ENCODE data around the gene IRGQ. TPM values are rescaled to one million over a fixed set of nuclear protein-coding genes. Genes with fewer than 3 reads are reported as not detected.
"Not testable (repeated sequence)": the region's sequence is repeated elsewhere in the genome, so short reads cannot be mapped to it uniquely, and the experiment has no call there.

The IRGQ gene
- total RNA-seq, 1 experiment from 2014 or later: 13.3 TPM

DNA sequence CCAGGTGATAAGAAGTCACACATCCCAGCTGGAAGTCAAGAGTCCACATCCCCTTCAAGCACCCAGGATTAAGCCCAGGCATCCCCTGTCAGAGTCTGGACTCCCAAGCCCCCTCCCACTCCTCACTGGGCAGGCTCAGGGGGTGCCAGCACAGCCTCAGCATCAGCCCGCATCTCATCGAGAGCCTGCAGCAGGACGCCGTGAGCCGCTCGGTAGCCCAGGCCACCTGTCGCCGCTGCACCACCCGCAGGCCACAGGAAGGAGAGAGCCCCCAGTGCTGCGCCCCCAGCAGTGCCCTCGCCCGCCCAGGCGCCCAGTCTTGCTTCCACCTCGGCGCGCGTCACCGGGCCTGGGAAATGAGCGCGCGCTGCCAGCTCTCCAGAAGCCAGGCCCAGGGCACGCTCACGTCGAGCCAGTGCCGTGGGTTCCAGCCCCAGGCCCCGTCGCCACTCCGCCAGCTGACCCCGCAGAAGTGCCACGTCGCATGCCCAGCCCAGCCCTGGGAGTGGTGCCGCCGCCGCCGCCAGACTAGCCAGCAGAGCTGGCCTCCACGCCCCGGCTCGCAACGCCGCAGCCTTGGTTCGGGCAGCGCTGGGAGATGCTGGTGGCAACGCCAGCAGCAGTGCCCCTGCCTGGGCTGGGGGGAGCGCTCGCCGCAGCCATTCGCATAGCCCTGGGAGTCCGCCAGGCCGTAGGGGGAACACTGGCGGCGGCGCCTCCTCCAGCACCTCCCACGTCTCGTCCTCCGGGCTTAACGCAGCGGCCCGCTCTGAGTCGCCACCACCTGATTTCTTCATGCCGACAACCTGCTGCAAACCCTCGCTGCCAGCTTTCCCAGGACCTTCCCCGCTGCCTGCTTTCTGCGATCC lies 3.8 kb downstream of the IRGQ start:
- Histone ChIP-seq H3K27me3 (no peaks in the 10 kb centered on the region), H3K36me3 (peaks cover 45% of the 10 kb centered on the region), H3K4me3 (no peak overlapping the region), H3K9me3 (no peaks in the 10 kb centered on the region)
- DNase-seq: no peak

DNA sequence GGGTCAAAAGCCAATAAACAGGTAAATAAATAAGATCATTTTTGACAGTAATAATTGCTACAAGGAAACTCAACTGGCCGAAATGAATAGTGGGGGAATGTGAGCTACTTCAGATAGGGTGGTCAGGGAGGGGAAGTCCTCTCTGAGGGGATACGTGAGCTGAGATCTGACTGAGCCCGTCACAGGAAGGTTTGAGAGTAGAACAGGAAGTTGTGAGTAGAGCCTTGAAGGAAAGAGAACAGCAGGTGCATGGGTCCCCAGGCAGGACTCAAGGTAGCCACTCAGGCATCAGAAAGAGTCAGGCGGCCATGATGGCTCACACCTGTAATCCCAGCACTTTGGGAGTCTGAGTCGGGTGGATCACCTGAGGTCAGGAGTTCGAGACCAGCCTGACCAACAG lies 6.3 kb downstream of the IRGQ start:
- peaks cover 51% of the 10 kb centered on the region for H3K36me3 ChIP-seq
- no peaks in the 10 kb centered on the region for H3K9me3 ChIP-seq
- DNase-seq: no peak
- no peak overlapping the region for H3K4me3 ChIP-seq
- no peaks in the 10 kb centered on the region for H3K27me3 ChIP-seq

DNA sequence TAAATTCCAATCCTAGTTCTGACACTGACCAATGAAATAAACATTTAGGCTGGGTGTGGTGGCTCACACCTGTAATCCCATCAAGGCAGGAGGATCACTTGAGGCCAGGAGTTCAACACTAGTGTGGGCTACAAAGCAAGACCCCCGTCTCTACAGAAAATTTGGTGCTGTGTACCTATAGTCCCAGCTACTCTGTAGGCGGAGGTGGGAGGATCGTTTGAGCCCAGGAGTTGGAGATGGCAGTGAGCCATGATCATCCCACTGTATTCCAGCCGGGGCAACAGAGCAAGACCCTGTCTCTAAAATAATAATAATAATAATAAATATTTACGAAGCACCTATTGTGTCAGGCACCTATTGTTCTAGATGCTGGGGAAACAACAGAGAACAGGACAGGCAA lies 6.7 kb downstream of the IRGQ start:
- no peak for DNase-seq
- Histone ChIP-seq H3K4me3 (no peak overlapping the region), H3K36me3 (peaks cover 47% of the 10 kb centered on the region), H3K9me3 (no peaks in the 10 kb centered on the region), H3K27me3 (no peaks in the 10 kb centered on the region)

GRCh38 chr19:43587029-43587428 lies 8.9 kb downstream of the IRGQ start:
- H3K9me3 ChIP-seq, H3K27me3 ChIP-seq, H3K4me3 ChIP-seq, DNase-seq: not testable (repeated sequence)
- peaks cover 27% of the 10 kb centered on the region for H3K36me3 ChIP-seq

DNA sequence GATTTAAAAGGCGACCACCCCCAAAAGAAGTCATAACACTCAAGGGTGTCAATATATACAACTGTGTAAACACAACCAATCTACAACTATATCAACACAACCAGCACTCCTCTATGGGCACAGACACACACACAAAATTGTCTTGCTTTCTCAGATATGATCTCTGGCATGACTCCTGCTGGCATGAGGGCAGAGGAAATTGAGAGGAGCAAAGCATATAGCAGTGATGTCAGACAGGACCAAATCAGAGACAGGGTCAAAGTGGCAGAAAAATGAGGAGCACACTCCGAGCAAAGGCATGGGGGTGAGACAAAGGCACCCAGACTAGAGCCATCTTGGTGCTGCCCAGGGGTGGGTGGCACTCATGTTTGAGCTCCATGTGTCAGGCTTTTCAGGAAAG lies 9.6 kb downstream of the IRGQ start:
- Histone ChIP-seq H3K27me3 (no peaks in the 10 kb centered on the region), H3K9me3 (no peaks in the 10 kb centered on the region), H3K4me3 (no peak overlapping the region), H3K36me3 (peaks cover 26% of the 10 kb centered on the region)
- no peak for DNase-seq

GRCh38 chr19:43584484-43584883 lies 11.4 kb downstream of the IRGQ start:
- Histone ChIP-seq H3K4me3 (no peak overlapping the region), H3K36me3 (peaks cover 19% of the 10 kb centered on the region), H3K27me3 (no peaks in the 10 kb centered on the region), H3K9me3 (no peaks in the 10 kb centered on the region)
- no peak for DNase-seq

DNA sequence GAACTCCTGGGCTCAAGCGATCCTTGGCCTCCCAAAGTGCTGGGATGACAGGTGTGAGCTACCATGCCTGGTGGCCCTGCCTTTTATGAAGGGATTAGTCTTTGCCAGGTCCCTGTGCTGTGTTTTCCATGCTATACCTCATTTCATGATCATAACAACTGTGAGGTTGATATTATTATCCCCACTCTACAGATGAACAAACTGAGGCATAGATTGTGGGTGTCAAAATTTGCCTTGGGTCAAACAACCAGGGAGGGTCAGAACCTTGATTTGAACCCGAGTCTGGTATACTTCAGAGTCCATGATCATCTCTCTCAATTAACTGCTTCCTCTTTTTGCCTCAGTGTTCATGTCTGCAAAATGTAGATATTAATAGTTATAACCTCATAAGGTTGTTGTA lies 13.4 kb downstream of the IRGQ start:
- no peaks in the 10 kb centered on the region for H3K27me3 ChIP-seq
- H3K9me3 ChIP-seq: no peaks in the 10 kb centered on the region
- no peak overlapping the region for H3K4me3 ChIP-seq
- H3K36me3 ChIP-seq: peaks cover 12% of the 10 kb centered on the region
- DNase-seq: no peak

DNA sequence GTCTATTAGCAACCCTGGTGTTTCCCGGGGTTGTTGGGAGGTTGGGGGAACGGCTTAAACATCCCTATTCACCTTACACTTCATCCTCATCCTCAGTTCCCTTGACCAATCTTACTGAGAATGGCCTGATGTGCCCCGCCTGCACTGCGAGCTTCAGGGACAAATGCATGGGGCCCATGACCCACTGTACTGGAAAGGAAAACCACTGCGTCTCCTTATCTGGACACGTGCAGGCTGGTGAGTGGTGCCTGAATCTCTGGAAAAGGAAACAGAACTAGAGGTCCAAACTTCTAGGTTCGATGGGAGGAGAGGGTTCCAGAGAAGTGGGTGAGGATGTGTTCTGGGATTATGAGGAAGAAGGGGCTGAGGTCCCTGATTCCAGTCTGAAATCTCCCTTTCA lies 14.5 kb downstream of the IRGQ start:
- DNase-seq: no peak
- H3K4me3 ChIP-seq: no peak overlapping the region

DNA sequence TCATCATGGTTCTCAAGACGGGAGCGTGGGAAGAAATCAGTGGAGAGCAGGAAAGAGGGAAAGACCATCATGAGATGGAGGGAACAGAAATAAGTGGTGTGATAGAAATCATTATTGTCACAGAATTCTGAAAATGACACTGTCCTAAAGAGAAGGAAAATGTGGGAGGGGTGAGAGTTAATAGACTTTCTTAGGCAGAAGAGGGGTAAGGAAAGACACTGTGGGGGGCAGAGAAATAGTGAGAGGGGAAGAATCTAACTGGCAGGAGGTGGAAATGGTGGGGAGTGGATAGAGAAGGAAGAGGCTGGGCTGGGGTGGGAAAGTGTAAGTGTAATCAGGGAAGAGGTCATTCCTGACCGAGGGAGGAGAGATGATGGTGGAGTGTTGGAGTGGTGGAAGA lies 17.1 kb downstream of the IRGQ start:
- Histone ChIP-seq H3K9me3 (no peaks in the 10 kb centered on the region), H3K27me3 (no peaks in the 10 kb centered on the region), H3K4me3 (no peak overlapping the region), H3K36me3 (peaks cover 9% of the 10 kb centered on the region)
- DNase-seq: no peak

More for the DNA sequence above, 14.5 kb downstream of the IRGQ start:
- Histone ChIP-seq H3K9me3 (no peaks in the 10 kb centered on the region), H3K27me3 (no peaks in the 10 kb centered on the region), H3K36me3 (peaks cover 3% of the 10 kb centered on the region; the same call in 1 of the 2 replicates)

DNA sequence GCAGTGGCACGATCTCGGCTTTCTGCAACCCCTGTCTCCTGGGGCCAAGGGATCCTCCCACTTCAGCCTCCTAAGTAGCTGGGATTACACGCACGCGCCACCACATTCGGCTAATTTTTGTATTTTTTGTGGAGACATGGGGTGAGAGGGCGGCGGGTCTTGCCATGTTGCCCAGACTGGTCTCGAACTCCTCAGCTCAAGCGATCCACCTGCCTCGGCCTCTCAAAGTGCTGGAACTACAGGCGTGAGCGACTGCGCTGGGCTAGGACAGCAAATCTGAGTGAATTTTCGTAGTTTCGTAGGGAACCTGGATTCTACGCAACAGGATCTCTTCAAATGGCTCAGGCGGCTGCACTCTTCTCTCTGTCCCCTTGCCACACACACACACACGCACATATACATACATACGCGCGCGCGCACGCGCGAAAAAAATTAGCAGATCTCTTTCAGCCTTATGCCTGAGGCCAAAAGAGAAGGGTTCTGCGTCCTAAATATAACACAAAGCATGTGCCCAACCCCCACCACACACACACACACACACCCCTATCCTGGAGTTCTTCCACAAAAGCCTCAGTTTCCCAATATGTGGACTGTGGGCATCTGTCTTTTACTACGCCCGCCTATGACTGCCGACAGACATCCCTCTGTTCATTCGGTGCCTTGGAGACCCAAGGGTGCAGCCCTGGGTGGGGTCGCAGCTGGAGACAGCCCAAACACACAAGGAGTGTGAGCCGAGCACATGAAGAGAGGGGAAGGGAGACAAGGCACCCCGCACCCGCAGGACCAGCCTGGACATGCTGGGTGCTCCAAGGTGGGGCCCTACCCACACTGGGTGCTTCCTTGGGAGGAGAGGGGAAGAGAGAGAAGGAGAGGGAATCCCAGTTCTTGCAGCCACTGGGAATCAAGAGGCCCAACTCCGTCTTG lies 19.7 kb downstream of the IRGQ start:
- H3K9me3 ChIP-seq: no peaks in the 10 kb centered on the region
- peaks cover 31% of the 10 kb centered on the region for H3K36me3 ChIP-seq
- DNase-seq: no peak
- H3K27me3 ChIP-seq: no peaks in the 10 kb centered on the region
- H3K4me3 ChIP-seq: peak overlapping the region; percentile 96

DNA sequence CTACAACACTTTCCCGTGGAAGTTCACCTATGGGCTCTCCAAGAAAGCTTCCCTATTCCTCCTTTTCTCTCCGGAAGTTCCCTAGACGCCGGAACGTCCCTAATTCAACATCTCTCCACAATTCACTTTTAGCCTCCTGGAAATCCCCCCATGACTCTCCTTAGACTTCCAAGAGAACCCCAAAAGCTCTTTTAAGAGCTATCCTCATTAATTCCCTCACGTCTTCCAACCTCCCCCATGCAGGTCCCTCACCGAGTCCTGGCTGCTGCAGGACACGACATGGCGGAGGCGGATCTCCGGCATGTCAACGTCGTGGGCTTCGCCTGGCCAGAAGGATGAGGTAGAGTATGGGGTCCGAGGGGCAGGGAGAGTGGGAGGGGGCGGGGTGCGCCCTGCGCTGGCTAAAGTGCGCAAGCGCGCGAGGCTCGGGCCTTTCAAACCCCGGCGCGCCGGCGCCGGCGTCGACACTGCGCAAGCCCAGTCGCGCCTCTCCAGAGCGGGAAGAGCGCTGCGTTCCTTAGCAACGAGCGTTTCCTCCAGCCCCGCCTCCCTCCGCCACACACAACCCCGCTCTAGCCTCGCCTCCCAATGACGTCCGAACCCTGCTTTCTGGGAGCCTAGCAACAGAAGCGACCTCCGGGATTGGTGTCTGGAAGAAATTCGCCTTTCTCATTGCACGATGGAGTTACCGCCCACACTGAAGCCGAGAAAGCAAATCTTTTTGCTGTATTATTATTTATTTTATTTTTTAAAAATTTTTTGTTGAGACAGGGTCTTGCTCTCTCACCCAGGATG lies 20.6 kb downstream of the IRGQ start, which contains the start of the genes PINLYP and XRCC1:
Gene PINLYP (plus strand): TSS at position 646 of the 795 bp plus-strand sequence. CDS start 1,391 bp downstream, outside the sequence.
Gene XRCC1 (minus strand): TSS at position 372 of the 795 bp plus-strand sequence. CDS start 69 bp downstream, at position 303.
- peak within 1 kb of the TSS; percentile 96 for H3K4me3 ChIP-seq
- peaks cover 33% of the 10 kb centered on the region for H3K36me3 ChIP-seq
- peak; percentile 99 for DNase-seq
- no peaks in the 10 kb centered on the region for H3K9me3 ChIP-seq
- H3K27me3 ChIP-seq: no peaks in the 10 kb centered on the region

DNA sequence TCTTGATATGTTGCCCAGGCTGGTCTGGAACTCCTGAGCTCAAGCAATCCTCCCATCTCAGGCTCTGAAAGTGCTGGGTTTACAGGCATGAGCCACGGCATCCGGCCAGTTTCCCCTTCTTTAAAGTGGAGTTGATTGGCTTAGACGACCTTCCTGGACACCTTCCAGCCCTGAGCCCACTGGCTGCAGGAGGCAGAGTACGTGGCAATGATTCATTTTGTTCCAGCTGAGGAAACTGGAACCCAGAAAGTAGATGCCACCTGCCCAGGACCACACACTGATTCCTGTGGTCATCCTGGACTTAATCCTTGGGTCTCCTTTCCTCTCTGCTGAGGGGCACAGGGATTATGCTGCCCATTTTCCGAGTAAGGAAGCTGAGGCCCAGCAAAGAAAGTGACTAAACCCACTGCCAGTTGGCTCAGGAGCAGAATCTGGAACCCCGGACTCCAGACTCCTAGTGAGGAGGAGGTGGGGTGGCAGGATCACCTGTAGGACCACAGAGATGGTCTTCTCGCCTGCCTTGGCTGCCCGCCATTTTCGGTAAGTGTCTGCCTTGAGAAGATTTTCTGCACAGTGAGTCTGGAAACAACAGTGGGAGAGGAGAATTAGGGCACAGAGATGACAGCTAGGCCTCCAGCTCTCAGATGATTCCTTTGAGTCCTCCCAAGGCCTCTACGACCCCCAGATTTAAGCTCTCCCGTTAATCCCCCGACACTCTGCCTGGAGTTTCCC lies 21.3 kb downstream of the IRGQ start:
- DNase-seq: no peak
- H3K4me3 ChIP-seq: peak overlapping the region; percentile 96
- no peaks in the 10 kb centered on the region for H3K27me3 ChIP-seq
- peaks cover 33% of the 10 kb centered on the region for H3K36me3 ChIP-seq
- no peaks in the 10 kb centered on the region for H3K9me3 ChIP-seq

- no peak for DNase-seq
- peaks cover 36% of the 10 kb centered on the region for H3K36me3 ChIP-seq
- H3K9me3 ChIP-seq: no peaks in the 10 kb centered on the region
- no peak overlapping the region for H3K4me3 ChIP-seq
- no peaks in the 10 kb centered on the region for H3K27me3 ChIP-seq
These were observed 23.8 kb downstream of the IRGQ start for GRCh38 chr19:43572171-43572588.

DNA sequence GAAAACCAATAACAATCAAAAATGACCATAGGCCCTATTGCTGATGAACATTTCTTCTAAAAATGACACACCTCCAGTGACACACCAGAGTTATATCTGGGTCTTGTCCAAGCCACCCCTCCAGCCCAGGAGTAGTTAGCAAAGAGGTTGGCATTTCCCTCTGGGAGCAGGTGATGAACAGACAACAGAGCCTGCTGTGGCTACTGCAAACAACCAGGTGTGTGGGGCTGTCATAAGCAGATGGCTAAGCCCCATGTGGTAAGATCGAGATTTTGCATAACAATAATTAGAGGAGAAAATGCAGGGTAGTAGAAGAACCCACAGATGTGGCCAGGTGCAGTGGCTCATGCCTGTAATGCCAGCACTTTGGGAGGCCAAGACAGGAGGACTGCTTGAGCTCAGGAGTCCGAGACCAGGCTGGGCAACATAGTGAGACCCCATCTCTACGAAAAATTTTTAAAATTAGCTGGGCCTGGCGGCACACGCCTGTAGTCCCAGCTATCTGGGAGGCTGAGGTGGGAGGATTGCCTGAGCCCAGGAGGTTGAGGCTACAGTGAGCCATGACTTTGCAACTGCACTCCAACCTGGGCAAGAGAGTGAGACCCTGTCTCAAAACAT lies 25.7 kb downstream of the IRGQ start:
- Histone ChIP-seq H3K4me3 (no peak overlapping the region), H3K9me3 (no peaks in the 10 kb centered on the region), H3K27me3 (no peaks in the 10 kb centered on the region), H3K36me3 (peaks cover 36% of the 10 kb centered on the region)
- DNase-seq: no peak

DNA sequence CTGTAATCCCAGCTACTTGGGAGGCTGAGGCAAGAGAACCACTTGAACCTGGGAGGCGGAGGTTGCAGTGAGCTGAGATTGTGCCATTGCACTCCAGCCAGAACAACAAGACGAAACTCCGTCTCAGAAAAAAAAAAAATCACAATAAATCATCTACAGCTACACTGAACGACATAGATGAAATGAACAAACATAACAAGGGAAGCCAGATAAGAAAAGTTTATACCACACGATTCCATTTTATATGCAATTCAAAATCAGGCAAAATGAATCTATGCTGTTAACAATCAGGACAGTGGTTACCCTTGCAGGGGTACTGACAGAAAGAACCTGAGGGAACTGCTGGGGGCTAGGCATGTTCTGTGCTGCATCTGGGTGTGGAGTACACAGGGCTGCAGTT lies 26.3 kb downstream of the IRGQ start:
- no peak overlapping the region for H3K4me3 ChIP-seq
- peaks cover 40% of the 10 kb centered on the region for H3K36me3 ChIP-seq
- H3K9me3 ChIP-seq: no peaks in the 10 kb centered on the region
- no peak for DNase-seq
- no peaks in the 10 kb centered on the region for H3K27me3 ChIP-seq
